AG08396 (cell line): ENCODE results near the gene PPP1R18.
"Not testable (repeated sequence)": the region's sequence is repeated elsewhere in the genome, so short reads cannot be mapped to it uniquely, and the experiment has no call there.

ENCODE experiments used
- DNase-seq: peaks from one replicate; pipeline ENCODE4 v3.0.0; 2012; ENCODE audit warnings: low spot score, mixed read lengths

PPP1R18 gene

GRCh38 chr6:30666300-30666699 is 20.1 kb downstream of the PPP1R18 start:
- DNase-seq = not testable (repeated sequence)

GRCh38 chr6:30664994-30665767 is 21.3 kb downstream of the PPP1R18 start:
- DNase-seq = no peak

DNA sequence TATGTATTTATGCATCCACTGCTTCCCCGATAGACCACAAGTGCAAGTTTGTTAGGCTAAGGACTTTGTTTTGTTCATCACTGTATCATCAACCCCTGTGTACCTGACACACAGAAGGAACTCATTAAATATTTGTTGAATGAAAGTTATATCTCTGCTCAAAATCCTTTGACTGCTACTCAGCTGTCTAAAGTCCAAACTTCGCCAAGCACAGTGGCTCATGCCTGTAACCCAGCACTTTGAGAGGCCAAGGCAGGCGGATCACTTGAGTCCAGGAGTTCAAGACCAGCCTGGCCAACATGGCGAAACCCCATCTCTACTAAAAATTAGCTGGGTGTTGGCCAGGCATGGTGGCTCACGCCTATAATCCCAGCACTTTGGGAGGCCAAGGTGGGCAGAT is 28.5 kb downstream of the PPP1R18 start:
- not testable (repeated sequence) for DNase-seq

DNA sequence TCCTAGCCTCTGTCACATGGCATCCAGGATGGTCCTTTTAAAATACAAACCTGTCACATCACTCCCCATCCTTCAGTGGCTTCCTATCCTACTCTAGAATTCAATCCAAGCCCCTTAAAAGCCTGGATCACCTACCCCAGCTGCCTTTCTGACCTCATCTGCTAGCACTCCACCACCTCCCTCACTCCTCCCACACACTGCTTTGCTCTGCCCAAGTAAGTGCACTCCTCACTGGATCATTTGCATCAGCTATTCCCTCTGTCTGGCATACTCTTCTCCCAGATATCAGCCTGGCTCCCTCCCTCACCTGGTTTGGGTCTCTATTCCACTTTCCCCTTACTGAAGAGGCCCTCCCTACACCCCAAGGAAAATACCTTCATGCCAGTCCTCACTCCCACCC is 29.0 kb downstream of the PPP1R18 start:
- no peak for DNase-seq

DNA sequence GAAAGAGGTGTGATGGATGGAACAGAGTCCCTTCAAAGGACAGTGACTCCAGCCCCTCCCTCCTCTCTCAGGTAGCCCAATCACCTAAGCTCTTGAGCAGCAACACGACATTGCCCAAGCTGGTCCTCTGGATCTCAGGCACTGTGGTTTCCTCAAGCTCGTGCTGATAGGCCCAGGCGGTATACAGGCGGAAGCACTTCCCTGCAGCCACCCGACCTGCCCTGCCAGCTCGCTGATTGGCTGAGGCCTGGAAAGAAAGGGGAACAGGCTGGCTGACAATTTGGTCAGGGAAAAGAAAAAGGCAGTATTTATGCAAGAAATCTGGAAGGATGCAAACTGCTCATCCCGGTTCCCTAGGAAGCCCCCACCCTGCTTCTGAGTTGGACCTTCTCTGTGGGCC is 29.9 kb downstream of the PPP1R18 start:
- no peak for DNase-seq

- no peak for DNase-seq
Observed at GRCh38 chr6:30655743-30656094, 30.7 kb downstream of the PPP1R18 start.

GRCh38 chr6:30654798-30655742 is 31.4 kb downstream of the PPP1R18 start:
- DNase-seq = no peak

GRCh38 chr6:30651143-30651542 is 35.3 kb downstream of the PPP1R18 start:
- DNase-seq = no peak

DNA sequence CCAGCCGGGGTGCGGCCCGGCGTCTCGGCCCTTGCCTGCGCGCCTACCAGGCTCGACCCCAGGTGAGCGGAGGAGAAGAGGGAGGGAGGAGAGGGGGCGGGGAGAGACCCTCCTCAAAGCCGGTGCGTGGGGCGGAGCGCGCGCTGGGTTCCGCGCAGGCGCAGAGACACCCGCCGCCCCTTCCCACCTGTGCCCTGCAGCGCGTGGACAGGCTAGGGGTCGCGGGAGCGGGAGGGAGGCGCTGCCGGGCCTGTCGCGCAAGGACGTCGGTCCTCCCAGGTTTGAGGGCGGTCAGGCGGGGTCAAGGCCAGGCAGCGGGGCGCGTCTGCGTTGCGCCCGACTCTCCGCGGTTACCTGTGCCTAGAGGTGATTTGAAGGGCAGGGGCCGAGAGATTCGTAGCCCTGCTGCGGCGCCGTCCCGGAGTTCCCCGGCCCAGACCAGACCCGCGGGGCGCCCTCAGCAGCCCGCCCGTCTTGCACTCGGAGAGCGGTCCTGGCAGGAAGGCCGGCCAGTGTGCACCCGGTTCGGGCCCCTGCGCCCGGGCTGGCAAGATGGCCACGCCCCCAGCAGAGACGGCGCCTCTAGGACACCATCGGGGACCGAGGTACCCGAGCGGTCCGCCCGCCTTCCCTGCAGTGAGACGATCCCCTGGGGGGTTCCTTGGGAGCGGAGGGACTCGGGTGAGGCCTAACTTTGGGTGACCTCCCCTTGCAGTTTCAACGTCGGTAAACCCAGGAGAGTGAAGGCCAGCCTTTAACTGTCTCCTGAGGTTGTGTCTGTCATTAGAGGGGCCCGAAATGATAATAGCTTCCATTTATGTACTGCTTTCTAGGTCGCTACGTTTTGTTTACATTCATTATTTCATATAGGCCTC is 39.0 kb downstream of the PPP1R18 start:
- peak; percentile 84 for DNase-seq

- DNase-seq = peak; percentile 99
Observed at GRCh38 chr6:30646450-30647241, 39.8 kb downstream of the PPP1R18 start, which contains the start of gene C6orf136. Gene C6orf136, plus strand, starts transcription at chr6:30647133. Its CDS starts 99 bp downstream, at chr6:30647232.

DNA sequence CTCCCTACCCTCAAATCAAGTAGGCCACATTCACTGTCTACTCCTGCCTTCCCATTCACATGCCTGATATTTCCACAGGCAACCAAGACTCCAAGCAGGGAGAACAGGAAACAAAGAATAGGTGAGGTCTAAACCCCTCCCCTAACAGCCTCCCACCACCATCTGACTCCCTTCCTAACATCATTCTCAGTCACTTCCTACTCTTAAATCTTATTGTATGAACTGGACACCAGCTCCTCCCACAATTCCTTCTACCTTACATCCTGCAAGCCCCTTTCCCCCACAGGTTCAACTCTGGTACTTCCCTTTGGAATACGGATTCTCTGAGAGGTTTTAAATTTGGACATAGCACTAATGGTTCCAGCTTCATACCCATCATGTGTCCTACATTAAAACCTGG is 40.5 kb downstream of the PPP1R18 start:
- no peak for DNase-seq

DNA sequence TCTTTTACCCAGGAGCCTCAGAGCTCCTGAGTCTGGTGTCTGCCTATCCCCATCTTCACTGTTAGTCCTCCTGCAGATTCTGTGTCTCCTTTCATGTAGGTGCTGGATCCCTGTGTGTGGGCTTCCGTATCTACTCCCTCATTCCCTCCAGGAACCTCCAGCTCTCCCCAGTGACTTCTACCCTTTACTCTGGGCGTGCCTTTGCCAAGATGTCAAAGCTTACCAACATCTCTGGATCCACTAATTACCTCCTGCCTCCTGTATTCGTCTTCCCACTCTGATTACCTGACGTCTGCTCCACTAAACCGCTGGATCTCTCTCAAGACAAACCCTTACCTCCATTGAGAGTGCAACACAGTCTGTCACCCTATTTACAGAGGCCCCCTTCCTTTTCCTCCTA is 41.7 kb downstream of the PPP1R18 start:
- no peak for DNase-seq

GRCh38 chr6:30643656-30644055 is 42.8 kb downstream of the PPP1R18 start:
- no peak for DNase-seq

- no peak for DNase-seq
Observed at GRCh38 chr6:30641048-30641447, 45.4 kb downstream of the PPP1R18 start.

GRCh38 chr6:30640481-30640880 is 46.0 kb downstream of the PPP1R18 start:
- DNase-seq = no peak

DNA sequence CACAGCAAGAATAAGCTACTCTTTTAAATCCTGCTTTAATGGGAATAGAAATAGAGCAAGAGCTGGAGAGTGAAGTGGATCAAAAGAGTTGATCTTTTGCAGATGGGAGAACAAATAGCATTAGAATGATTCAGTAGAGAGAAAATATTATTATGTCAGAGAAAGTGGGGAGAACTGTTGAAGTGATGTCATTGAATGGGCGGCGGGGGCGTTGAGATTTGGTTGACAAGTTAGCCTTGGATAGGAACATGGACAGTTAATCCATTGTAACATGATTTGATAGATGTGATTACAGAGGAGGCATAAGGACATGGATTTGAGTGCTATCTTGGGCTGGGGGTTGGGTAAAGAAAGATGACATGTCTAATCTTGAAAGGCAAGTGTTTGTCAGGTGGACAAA is 50.6 kb downstream of the PPP1R18 start:
- no peak for DNase-seq

- DNase-seq = peak; percentile 87
Observed at GRCh38 chr6:30626484-30627366, 59.7 kb downstream of the PPP1R18 start, which contains the start of gene ATAT1. Gene ATAT1, plus strand, starts transcription at chr6:30626874.
